Keratinocyte (primary cell): ENCODE results near the gene RARS1. TPM values are rescaled to one million over a fixed set of nuclear protein-coding genes. Genes with fewer than 3 reads are reported as not detected.

Experiments
- DNase-seq: peaks from one replicate; pipeline ENCODE4 v3.0.0-alpha.2; 2011; ENCODE audit warnings: low read depth, missing footprints, low spot score
- FAIRE-seq: peaks from 2 replicates; lab custom pipeline; 2011; peaks lifted over from hg19 to GRCh38; lab: Jason Lieb, UNC
- H2AFZ ChIP-seq: 2 replicates; pipeline ENCODE4 v1.6.0; 2012; ENCODE audit warnings: low read length, control low read depth, inconsistent platforms; ENCODE audit not compliant: control insufficient read depth
- H3K27ac ChIP-seq: 2 replicates; pipeline ENCODE4 v1.5.1; 2011; ENCODE audit warnings: low read length; ENCODE audit not compliant: control insufficient read depth, insufficient read depth
- H3K27me3 ChIP-seq: 3 replicates; pipeline ENCODE4 v1.6.0; 2011; ENCODE audit warnings: low read length; ENCODE audit not compliant: control insufficient read depth, insufficient read depth; ENCODE audit errors: extremely low read depth
- H3K36me3 ChIP-seq, 2 experiments: 2 replicates in 1 of 2; 3 replicates in 1 of 2; pipeline ENCODE4 v1.5.1; 2011; ENCODE audit warnings: low read length in 2 of 2, mild to moderate bottlenecking in 1 of 2; ENCODE audit not compliant: control insufficient read depth in 2 of 2, insufficient read depth in 2 of 2; ENCODE audit errors: extremely low read depth in 1 of 2
- H3K4me1 ChIP-seq: 3 replicates; pipeline ENCODE4 v1.5.1; 2011; ENCODE audit warnings: low read length; ENCODE audit not compliant: control insufficient read depth, insufficient read depth; ENCODE audit errors: extremely low read depth
- H3K4me2 ChIP-seq: 3 replicates; pipeline ENCODE4 v1.6.0; 2011; ENCODE audit warnings: low read depth, low read length; ENCODE audit not compliant: control insufficient read depth, insufficient read depth; ENCODE audit errors: extremely low read depth
- H3K4me3 ChIP-seq, 3 experiments: fragments of 200-600 bp in 1 of 3; sonication (generic) in 1 of 3; 2 replicates in 2 of 3; 3 replicates in 1 of 3; pipeline ENCODE4 v1.5.1; 2011 to 2016; ENCODE audit warnings: low read length in 3 of 3, mild to moderate bottlenecking in 3 of 3, control low read depth in 2 of 3, inconsistent platforms in 1 of 3, low read depth in 1 of 3, mixed read lengths in 1 of 3, mixed run types in 1 of 3, moderate library complexity in 1 of 3; ENCODE audit not compliant: control insufficient read depth in 2 of 3, insufficient read depth in 2 of 3; ENCODE audit errors: extremely low read depth in 1 of 3
- H3K79me2 ChIP-seq: 2 replicates; pipeline ENCODE4 v1.6.0; 2012; ENCODE audit warnings: low read length; ENCODE audit not compliant: control insufficient read depth, insufficient read depth
- H3K9ac ChIP-seq: 3 replicates; pipeline ENCODE4 v1.6.0; 2011; ENCODE audit warnings: low read length; ENCODE audit not compliant: control insufficient read depth, insufficient read depth; ENCODE audit errors: extremely low read depth
- H3K9me1 ChIP-seq: 3 replicates; pipeline ENCODE4 v1.6.0; 2011; ENCODE audit warnings: low read length; ENCODE audit not compliant: control insufficient read depth, insufficient read depth; ENCODE audit errors: extremely low read depth
- H3K9me3 ChIP-seq: 2 replicates; pipeline ENCODE4 v1.5.1; 2012; ENCODE audit warnings: low read depth, low read length; ENCODE audit not compliant: control insufficient read depth
- H4K20me1 ChIP-seq: 3 replicates; pipeline ENCODE4 v1.6.0; 2011; ENCODE audit warnings: low read length; ENCODE audit not compliant: control insufficient read depth, insufficient read depth; ENCODE audit errors: extremely low read depth
- CTCF ChIP-seq, 3 experiments: IDR thresholded peaks in 1 of 3; conservative IDR thresholded peaks in 1 of 3; optimal IDR thresholded peaks in 1 of 3; 2 replicates in 2 of 3; 3 replicates in 1 of 3; pipeline versions ENCODE3 to v1.5.1; 2011; ENCODE audit warnings: low read length in 3 of 3, mild to moderate bottlenecking in 3 of 3, moderate library complexity in 2 of 3, control low read depth in 1 of 3, inconsistent platforms in 1 of 3; ENCODE audit not compliant: insufficient read depth in 2 of 3; ENCODE audit errors: extremely low read depth in 1 of 3
- EZH2 ChIP-seq: IDR thresholded peaks from one replicate; pipeline ENCODE4 v1.6.1; 2012; ENCODE audit warnings: inconsistent platforms, mild to moderate bottlenecking, low read length, moderate library complexity
- dilution Hi-C: fragments of 300-500 bp; cut with MboI; formaldehyde crosslinking; loops from one replicate; pipeline ENCODE4 v1.7.0; 2020; ENCODE audit warnings: low sequenced_read_pairs; ENCODE audit not compliant: extremely low pct_ligation_motif_present
- polyA plus RNA-seq, 5 experiments: library from polyadenylated mRNA; depleted of rRNA in 3 of 5; stranded (reverse) in 3 of 5; stranded (forward) in 1 of 5; unstranded in 1 of 5; fragments of >200 nt; gene quantifications; 1 replicate in 1 of 5; 2 replicates in 3 of 5; 3 replicates in 1 of 5; pipeline versions ENCODE4 v1.2.1 to v1.2.3, GENCODE V29; 2011 to 2012; ENCODE audit warnings: missing spikeins in 2 of 5, low read depth in 1 of 5, low replicate concordance in 1 of 5
- small RNA-seq, 3 experiments: library from RNA; depleted of rRNA; stranded (forward); fragments of <200 nt; gene quantifications; one replicate each; pipeline ENCODE3, GENCODE V24; 2012; ENCODE audit warnings: low read depth in 3 of 3, low replicate concordance in 1 of 3; ENCODE audit not compliant: insufficient read length in 3 of 3

The RARS1 gene
- polyA plus RNA-seq, 1 donor (not counting 4 experiments of a cell fraction or from before 2014, with no cell fraction given) = 128 TPM

GRCh38 chr5:168568738-168569137 lies 82.5 kb downstream of the RARS1 start:
- dilution Hi-C loops = no loop called here
- Histone ChIP-seq H3K79me2 (peaks cover 74% of the 10 kb centered on the region), H3K4me1 (no peaks in the 10 kb centered on the region), H3K4me3 (no peak overlapping the region), H4K20me1 (peaks cover 3% of the 10 kb centered on the region), H3K9me3 (no peaks in the 10 kb centered on the region), H2AFZ (no peak overlapping the region), H3K36me3 (peaks cover 3 to 7% of the 10 kb centered on the region in 2 experiments), H3K4me2 (no peak overlapping the region), H3K27ac (no peak overlapping the region), H3K9me1 (no peaks in the 10 kb centered on the region), H3K27me3 (no peaks in the 10 kb centered on the region), H3K9ac (no peak overlapping the region)
- DNase-seq (no peak), FAIRE-seq (no peak)
- TF ChIP-seq EZH2 = no peak
- no peak for TF ChIP-seq CTCF (optimal IDR thresholded peaks at IDR 0.05 in 1 of 3, IDR thresholded peaks at IDR 0.05 in 1 of 3, conservative IDR thresholded peaks at IDR 0.05 in 1 of 3; ENCODE audit: extremely low read depth in 1 of 3, insufficient read depth in 2 of 3, low read length in 3 of 3)

Small RNA genes lying within 50 kb of the gene (small RNA-seq; reads per million reads assigned to genes)
- gene MIR103A1 = 1.5 to 25.9 (median 16.3) reads per million in 3 experiments

Other genes with a start within 250 kb of the RARS1 start
- gene WWC1, start 194.8 kb upstream of the RARS1 start, polyA plus RNA-seq = 18.3 to 22.6 TPM (median 19.8 TPM) in 3 replicates
- gene FBLL1, start 42.8 kb downstream of the RARS1 start, polyA plus RNA-seq = 0.06 TPM in 1 of 3 replicates, not detected in the others
- 15.6 to 39.6 TPM (median 18.7 TPM) in 3 replicates for gene PANK3, start 92.9 kb downstream of the RARS1 start, polyA plus RNA-seq